ENCODE results near the gene OGDH. TPM values are rescaled to one million over a fixed set of nuclear protein-coding genes. Genes with fewer than 3 reads are reported as not detected.
"Not testable (repeated sequence)": the region's sequence is repeated elsewhere in the genome, so short reads cannot be mapped to it uniquely, and the experiment has no call there.

The OGDH gene
- total RNA-seq: 109 TPM

- DNase-seq (ENCODE audit: low spot score): peak; percentile 99
Observed at GRCh38 chr7:44606341-44607140, at the start of gene OGDH. Gene OGDH (plus strand): TSS chr7:44606627. CDS start chr7:44624344, 17,717 bp downstream.

- no peak for DNase-seq (ENCODE audit: low spot score)
Observed at GRCh38 chr7:44557485-44557884, 48.9 kb upstream of the OGDH start.

DNA sequence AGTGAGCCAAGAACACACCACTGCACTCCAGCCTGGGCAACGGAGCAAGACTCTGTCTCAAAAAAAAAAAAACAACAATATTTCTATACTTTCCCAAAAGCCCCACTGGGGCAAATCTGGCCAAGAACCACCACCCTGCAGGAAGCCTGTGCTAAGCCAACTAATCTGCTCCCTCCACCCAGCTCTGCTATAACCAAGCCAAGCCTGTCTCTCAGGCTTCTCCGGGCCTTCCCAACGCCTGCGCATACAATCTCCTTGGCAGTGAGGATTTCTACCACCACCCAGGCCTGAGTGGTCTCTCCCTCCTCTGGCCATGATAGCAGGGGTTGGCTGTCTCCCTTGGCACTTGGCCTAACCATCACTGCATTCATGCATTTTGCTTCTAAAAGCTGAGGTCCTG is 46.9 kb upstream of the OGDH start:
- no peak for DNase-seq (ENCODE audit: low spot score)

- DNase-seq (ENCODE audit: low spot score): no peak
Observed at GRCh38 chr7:44561481-44561880, 44.9 kb upstream of the OGDH start.

GRCh38 chr7:44561962-44562621 is 44.3 kb upstream of the OGDH start:
- no peak for DNase-seq (ENCODE audit: low spot score)

- not testable (repeated sequence) for DNase-seq (ENCODE audit: low spot score)
Observed at GRCh38 chr7:44562622-44562962, 43.8 kb upstream of the OGDH start.

DNA sequence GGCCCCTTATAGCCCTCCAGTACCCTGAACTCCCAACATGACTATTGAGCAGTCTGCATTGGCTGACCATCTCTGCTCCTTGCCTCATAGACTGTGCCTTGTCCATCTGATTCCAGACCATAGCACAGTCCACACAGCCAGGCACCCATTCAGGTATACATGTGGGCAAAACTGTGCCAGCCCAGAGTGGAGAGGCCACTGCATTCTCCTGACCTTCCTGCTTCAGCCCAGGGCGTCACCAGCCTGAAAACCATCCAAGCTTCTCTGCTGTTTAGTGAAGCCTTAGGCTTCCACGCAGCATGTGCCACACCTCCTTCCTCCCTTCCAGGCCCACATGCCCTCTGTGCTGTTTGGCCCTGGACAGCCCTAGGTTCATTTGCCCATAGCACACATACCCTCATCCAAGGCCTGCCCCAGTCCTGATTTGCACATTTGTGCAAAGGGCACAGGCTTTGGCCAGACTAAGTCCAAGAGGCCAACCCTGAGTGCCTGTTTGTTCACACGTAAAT is 43.2 kb upstream of the OGDH start:
- DNase-seq (ENCODE audit: low spot score): no peak

GRCh38 chr7:44564606-44565005 is 41.8 kb upstream of the OGDH start:
- no peak for DNase-seq (ENCODE audit: low spot score)

GRCh38 chr7:44565097-44565794 is 41.2 kb upstream of the OGDH start:
- peak; percentile 74 for DNase-seq (ENCODE audit: low spot score)

DNA sequence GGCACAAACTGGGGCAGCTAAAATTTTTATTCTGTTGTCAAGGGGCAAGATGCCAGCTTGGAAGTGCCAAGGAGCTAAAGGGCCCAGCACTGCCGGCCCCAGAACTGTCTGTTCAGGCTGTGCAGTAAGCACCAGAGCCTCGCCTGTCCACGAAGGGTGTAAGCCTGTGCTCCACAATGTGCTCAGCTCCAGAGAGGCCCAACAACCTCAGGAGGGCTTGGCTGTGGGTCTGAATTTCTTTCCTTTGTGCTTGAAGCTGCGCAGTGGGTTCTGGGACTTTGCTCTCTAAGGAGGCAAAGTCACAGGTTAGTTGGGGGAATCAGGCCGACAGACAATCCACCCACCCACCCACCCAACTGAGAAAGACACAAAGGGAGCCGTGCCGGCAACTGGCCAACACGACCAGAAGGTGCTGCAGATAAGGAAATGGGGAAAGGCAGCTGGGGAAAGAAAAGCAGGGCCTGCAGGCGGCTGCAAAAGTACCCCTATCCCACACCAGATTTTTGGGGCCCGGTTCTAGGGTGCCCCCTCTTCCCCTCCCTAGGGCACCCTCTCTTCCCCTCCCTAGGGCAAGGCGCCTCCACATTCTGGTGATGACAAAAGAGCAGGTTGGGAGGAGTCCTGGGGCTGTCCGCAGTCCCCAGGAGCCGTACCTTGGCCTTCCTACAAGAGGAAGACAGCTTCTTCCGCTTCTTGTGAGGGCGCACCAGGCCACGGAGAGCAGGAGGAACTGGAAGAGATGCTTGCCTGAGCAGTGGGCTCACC is 40.5 kb upstream of the OGDH start:
- DNase-seq (ENCODE audit: low spot score): no peak

- no peak for DNase-seq (ENCODE audit: low spot score)
Observed at GRCh38 chr7:44566680-44567079, 39.7 kb upstream of the OGDH start.

DNA sequence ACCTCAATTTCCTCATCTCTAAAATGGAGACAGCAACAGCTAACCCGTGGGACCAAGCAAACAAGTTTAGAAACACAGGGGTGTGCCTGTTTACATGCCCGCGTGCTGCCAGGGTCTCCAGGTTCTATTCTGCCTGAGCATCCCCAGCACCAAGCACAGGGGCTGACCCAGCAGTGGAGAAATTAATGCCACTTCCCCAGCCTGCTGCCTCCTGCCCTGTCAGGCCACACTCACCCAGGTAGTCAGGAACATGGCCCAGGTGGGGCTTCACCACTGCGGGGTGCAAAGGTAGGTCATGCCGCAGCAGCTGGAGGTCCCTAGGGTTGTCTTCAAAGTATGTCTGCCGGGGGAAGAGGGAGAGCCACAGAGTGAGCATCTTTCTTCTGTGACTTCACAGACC is 38.5 kb upstream of the OGDH start:
- no peak for DNase-seq (ENCODE audit: low spot score)

DNA sequence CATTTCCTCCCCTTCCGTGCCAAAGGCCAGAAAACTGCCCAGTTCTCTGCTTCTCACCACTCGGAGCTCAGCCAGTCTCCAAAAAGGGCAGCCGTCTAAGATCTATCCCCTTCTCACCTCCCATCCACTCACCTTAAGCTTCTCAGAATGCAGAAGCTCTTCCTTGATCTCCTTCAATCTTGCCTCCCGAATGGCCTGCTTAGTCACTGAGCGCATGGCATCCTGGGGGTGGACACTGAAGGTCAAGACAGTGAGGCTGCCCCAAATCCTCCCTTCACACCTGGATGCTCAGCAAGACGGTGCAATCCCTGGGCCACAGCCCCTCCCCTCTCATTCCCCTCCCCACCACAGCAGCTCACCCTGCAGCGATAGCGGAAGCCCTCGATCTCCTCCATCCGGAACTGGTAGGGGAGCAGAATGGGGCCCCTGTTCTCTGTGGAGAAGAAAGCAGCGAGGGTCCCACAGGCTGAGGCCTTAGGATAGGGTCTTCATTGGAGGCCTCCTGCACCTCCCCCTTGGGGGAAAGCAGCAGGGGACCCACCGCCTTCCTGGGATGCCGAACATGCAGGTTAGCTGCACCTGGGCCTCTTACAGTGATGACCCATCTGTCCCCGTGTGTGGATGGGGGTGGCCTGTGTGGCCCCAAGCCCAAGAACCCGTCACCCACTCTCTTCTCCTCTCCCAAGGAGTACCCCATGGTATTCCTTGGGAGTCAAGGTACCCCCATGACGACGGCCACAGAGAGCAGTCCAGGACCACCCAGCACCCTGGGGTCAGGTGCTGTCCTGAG is 37.5 kb upstream of the OGDH start:
- DNase-seq (ENCODE audit: low spot score): no peak

- DNase-seq (ENCODE audit: low spot score): no peak
Observed at GRCh38 chr7:44569959-44570358, 36.5 kb upstream of the OGDH start.

- DNase-seq (ENCODE audit: low spot score): no peak
Observed at GRCh38 chr7:44572771-44573170, 33.7 kb upstream of the OGDH start.

- DNase-seq (ENCODE audit: low spot score): peak; percentile 96
Observed at GRCh38 chr7:44573464-44574286, 32.8 kb upstream of the OGDH start, which contains the start of gene DDX56. Gene DDX56 (minus strand): TSS chr7:44573908. CDS start chr7:44573895, 13 bp downstream.

GRCh38 chr7:44574287-44574872 is 32.0 kb upstream of the OGDH start:
- DNase-seq (ENCODE audit: low spot score): no peak

- no peak for DNase-seq (ENCODE audit: low spot score)
Observed at GRCh38 chr7:44575054-44575453, 31.4 kb upstream of the OGDH start.

DNA sequence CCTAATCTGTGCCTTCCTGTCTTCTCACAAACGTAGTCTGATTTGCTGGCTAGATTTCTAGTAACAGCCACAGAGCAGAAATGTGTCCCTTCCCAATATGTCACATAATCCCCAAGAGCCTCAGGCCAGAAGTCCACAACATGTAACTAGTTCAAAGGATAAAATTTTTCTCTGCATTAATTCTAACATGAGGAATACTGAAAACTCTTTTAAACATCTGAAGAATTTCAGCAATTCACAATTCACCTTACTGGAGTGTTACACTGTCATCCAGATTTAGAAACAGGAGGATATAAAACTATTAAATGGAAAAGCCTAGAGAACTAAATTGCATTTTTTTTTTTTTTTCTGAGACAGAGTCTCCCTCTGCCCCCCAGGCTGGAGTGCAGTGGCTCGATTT is 30.2 kb upstream of the OGDH start:
- no peak for DNase-seq (ENCODE audit: low spot score)
